Nephron progenitor cell (in vitro differentiated cells): ENCODE measurements around the gene ELP5.

Experiments
- DNase-seq: peaks from one replicate; pipeline ENCODE4 v3.0.0; 2021
- H3K27ac Mint-ChIP-seq: 2 replicates; pipeline ENCODE4 v1.8.0; 2021; ENCODE audit warnings: mild to moderate bottlenecking, moderate library complexity, mixed read lengths
- H3K27me3 Mint-ChIP-seq: 2 replicates; pipeline ENCODE4 v1.8.0; 2021; ENCODE audit warnings: mild to moderate bottlenecking, low read depth, mixed read lengths; ENCODE audit not compliant: poor library complexity
- H3K36me3 Mint-ChIP-seq: 2 replicates; pipeline ENCODE4 v1.8.0; 2021; ENCODE audit warnings: low read depth, mixed read lengths
- H3K4me1 Mint-ChIP-seq: 2 replicates; pipeline ENCODE4 v1.8.0; 2021; ENCODE audit warnings: mixed read lengths
- H3K4me3 Mint-ChIP-seq: 2 replicates; pipeline ENCODE4 v1.8.0; 2021; ENCODE audit warnings: mild to moderate bottlenecking, moderate library complexity, mixed read lengths
- H3K9me3 Mint-ChIP-seq: 2 replicates; pipeline ENCODE4 v1.8.0; 2021; ENCODE audit warnings: mild to moderate bottlenecking, moderate library complexity, mixed read lengths
- CTCF ChIP-seq: fragments of 200-600 bp; sonication (generic); IDR thresholded peaks from 2 replicates; pipeline ENCODE4 v1.5.0; 2021; ENCODE audit warnings: antibody characterized with exemption

ELP5 gene

DNA sequence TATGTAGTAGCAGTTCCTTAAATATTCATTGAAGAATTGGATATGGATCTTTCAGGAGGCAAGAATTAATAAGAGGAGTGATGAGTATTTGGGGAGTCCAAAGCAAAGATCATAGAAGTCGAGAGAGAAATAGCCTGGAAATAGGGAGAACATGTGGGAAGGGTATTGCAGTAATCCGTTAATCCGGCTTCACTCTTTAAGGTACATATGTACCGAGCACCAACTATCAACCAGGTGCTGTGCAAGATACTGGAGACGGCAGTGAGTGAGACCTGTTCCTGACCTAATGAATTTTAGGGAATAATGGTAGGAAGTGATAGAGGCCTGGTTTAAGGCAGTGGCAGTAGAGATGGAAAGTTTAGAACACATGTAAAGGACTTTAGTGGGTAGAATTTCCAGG is 1.1 kb downstream of the ELP5 start:
- Mint-ChIP-seq H3K27ac (peak overlapping the region; percentile 100), H3K4me3 (peak overlapping the region; percentile 98), H3K36me3 (peaks cover 31% of the 10 kb centered on the region), H3K9me3 (no peaks in the 10 kb centered on the region), H3K4me1 (peaks cover 51% of the 10 kb centered on the region), H3K27me3 (peaks cover 2% of the 10 kb centered on the region)
- DNase-seq: no peak
- no peak for TF ChIP-seq CTCF

GRCh38 chr17:7254511-7254910 is 2.5 kb downstream of the ELP5 start:
- DNase-seq: no peak
- no peaks in the 10 kb centered on the region for H3K9me3 Mint-ChIP-seq
- H3K4me3 Mint-ChIP-seq: peak overlapping the region; percentile 69
- H3K27me3 Mint-ChIP-seq: peaks cover 10% of the 10 kb centered on the region
- peaks cover 45% of the 10 kb centered on the region for H3K36me3 Mint-ChIP-seq
- H3K4me1 Mint-ChIP-seq: peaks cover 39% of the 10 kb centered on the region
- no peak overlapping the region for H3K27ac Mint-ChIP-seq
- no peak for TF ChIP-seq CTCF

DNA sequence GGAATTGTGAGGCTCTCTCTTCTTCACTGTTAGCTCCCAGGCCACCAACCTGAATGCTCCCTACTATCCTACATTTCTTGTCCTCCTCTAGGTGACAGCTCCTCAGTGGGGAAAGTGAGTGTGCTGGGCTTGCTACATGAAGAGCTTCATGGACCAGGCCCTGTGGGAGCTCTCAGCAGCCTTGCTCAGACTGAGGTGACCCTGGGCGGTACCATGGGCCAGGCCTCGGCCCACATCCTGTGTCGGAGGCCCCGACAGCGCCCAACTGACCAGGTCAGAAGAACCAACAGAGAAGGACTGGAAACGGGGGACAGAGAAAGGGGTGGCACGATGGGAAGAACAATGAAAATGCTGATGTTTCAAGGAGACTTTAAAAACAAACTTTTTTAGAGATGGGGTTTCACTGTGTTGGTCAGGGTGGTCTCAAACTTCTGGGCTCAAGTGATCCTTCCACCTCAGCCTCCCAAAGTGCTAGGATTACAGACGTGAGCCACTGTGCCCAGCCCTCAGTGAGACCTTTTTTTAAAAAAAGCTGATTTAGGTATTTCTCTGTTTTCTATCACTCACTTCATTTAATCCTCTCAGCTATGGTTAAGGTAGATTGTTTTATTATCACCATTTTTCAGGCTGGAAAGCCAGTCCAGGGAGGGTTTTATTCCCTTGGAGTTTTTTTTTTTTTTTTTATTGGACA is 4.9 kb downstream of the ELP5 start:
- H3K36me3 Mint-ChIP-seq: peaks cover 51% of the 10 kb centered on the region
- peaks cover 25% of the 10 kb centered on the region for H3K4me1 Mint-ChIP-seq
- TF ChIP-seq CTCF: no peak
- no peaks in the 10 kb centered on the region for H3K9me3 Mint-ChIP-seq
- no peak overlapping the region for H3K27ac Mint-ChIP-seq
- peaks cover 33% of the 10 kb centered on the region for H3K27me3 Mint-ChIP-seq
- no peak overlapping the region for H3K4me3 Mint-ChIP-seq
- no peak for DNase-seq

GRCh38 chr17:7258731-7259554 is 6.9 kb downstream of the ELP5 start:
- Mint-ChIP-seq H3K36me3 (peaks cover 42% of the 10 kb centered on the region), H3K9me3 (no peaks in the 10 kb centered on the region), H3K27me3 (peaks cover 53% of the 10 kb centered on the region), H3K27ac (no peak overlapping the region), H3K4me3 (no peak overlapping the region), H3K4me1 (peaks cover 26% of the 10 kb centered on the region)
- DNase-seq: no peak
- TF ChIP-seq CTCF: no peak

DNA sequence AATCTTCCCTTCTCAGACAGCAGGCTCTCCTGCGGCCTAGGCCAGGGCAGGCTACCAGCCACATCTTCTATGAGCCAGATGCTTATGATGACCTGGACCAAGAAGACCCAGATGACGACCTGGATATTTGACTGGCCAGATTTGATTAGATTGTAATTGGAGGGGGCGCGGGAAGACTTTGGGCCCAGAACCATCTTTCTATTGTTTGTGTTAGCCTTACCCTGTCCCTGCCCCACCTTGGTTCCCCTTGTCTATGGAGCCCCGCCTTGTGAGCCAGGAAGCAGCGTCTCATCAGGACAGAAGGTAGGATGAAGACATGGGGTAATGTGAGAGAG is 7.5 kb downstream of the ELP5 start:
- Mint-ChIP-seq H3K9me3 (no peaks in the 10 kb centered on the region), H3K4me3 (no peak overlapping the region), H3K4me1 (peaks cover 26% of the 10 kb centered on the region), H3K36me3 (peaks cover 41% of the 10 kb centered on the region), H3K27ac (no peak overlapping the region), H3K27me3 (peaks cover 58% of the 10 kb centered on the region)
- no peak for DNase-seq
- TF ChIP-seq CTCF: no peak
